IPS-NIHi11 (cell line): ENCODE measurements around the gene AARS2.

Experiments
- DNase-seq: peaks from one replicate; pipeline ENCODE4 v3.0.0; 2012; ENCODE audit warnings: mixed read lengths, low spot score

The AARS2 gene

DNA sequence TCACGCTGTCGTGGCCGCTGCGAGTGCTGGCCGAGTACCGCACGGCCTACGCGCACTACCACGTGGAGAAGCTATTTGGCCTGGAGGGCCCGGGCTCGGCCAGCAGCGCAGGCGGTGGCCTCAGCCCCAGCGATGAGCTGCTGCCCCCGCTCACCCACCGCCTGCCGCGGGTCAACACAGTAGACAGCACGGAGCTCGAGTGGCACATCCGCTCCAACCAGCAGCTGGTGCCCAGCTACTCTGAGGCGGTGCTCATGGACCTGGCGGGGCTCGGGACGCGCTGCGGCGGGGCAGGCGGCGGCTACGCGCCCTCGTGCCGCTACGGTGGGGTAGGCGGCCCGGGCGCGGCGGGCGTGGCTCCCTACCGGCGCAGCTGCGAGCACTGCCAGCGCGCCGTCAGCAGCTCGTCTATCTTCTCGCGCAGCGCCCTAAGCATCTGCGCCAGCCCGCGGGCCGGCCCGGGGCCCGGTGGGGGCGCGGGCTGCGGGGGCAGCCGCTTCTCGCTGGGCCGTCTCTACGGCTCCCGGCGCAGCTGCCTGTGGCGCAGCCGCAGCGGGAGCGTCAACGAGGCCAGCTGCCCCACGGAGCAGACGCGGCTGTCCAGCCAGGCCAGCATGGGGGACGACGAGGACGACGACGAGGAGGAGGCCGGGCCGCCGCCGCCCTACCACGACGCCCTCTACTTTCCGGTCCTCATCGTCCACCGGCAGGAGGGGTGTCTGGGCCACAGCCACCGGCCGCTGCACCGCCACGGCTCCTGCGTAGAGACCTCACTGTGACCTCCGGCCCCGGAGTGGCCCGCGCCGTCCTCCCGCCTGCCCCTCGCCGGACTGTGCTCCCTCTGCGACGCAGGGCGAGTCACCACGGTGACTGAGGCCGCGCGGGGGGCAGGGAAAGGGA is 37.1 kb downstream of the AARS2 start:
- DNase-seq, result peak; percentile 82

- DNase-seq, result no peak
These were observed 37.8 kb downstream of the AARS2 start for GRCh38 chr6:44275271-44275748.

DNA sequence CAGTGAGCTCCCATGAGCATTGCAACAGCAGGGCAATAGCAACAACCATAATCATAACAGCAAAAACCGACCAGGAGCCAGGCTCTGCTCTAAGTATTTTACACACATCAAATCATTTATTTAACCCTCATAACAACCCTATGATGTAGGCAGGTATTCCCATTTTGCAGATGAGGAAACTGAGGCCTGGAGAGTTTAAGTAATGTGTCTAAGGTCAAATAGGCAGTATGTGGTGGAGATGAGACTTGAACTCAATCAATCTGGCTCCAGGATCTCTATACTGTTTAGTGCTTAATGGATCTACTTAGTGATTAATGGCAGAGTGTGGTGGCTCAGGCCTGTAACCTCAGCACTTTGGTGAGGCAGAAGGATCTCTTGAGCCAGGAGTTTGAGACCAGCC is 39.5 kb downstream of the AARS2 start:
- no peak for DNase-seq

DNA sequence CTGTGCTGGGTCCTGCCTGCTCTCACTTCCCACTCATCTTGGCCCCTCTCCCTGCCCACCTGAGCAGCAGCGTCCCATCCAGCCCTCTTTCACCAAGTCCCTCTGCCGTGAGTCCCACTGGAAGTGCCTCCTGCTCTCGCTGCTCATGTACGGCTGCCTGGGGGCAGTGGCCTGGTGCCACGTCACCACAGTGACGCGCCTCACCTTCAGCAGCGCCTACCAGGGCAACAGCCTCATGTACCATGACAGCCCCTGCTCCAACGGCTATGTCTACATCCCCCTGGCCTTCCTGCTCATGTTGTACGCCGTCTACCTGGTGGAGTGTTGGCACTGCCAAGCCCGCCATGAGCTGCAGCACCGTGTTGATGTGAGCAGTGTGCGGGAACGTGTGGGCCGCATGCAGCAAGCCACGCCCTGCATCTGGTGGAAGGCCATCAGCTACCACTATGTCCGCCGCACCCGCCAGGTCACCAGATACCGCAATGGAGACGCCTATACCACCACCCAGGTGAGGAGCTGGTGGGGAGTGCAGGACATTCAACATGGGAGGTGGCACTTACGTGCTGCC is 40.1 kb downstream of the AARS2 start:
- no peak for DNase-seq

DNA sequence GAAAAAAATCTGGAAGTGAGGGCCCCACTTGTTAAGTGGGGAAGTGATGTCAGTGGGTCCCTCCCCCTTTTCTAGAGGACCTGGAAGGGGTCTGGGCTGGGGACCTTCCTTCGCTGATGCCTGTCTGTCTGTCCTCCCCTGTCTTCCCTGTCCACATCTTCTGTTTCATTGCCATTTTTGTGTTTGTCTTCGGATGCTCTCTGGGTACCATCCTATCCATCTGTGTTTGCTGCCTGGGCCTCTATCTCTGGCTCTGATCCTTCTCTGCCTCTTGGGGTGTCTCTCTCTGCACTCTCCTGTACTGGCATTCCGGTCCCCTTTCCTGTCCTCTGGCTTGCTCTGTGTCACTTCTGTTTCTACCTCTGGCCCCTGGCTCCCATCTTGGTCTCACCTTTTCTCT is 40.6 kb downstream of the AARS2 start:
- DNase-seq, result no peak

GRCh38 chr6:44271914-44272313 is 41.2 kb downstream of the AARS2 start:
- no peak for DNase-seq

DNA sequence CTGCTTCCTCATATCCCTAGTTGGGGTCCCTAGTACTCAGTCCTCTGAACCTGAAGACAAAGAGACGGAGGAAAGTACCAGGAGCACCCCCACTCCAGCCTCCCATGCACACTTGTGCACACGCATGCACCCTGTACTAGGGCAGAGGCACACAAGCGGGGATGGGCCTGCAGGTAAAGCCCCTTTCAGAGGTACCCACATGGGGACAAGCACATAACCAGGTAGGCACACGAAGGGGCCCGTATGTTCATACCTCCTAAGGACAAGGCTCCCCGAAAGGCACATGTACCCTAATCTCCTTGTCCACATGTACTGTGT is 41.8 kb downstream of the AARS2 start:
- no peak for DNase-seq

DNA sequence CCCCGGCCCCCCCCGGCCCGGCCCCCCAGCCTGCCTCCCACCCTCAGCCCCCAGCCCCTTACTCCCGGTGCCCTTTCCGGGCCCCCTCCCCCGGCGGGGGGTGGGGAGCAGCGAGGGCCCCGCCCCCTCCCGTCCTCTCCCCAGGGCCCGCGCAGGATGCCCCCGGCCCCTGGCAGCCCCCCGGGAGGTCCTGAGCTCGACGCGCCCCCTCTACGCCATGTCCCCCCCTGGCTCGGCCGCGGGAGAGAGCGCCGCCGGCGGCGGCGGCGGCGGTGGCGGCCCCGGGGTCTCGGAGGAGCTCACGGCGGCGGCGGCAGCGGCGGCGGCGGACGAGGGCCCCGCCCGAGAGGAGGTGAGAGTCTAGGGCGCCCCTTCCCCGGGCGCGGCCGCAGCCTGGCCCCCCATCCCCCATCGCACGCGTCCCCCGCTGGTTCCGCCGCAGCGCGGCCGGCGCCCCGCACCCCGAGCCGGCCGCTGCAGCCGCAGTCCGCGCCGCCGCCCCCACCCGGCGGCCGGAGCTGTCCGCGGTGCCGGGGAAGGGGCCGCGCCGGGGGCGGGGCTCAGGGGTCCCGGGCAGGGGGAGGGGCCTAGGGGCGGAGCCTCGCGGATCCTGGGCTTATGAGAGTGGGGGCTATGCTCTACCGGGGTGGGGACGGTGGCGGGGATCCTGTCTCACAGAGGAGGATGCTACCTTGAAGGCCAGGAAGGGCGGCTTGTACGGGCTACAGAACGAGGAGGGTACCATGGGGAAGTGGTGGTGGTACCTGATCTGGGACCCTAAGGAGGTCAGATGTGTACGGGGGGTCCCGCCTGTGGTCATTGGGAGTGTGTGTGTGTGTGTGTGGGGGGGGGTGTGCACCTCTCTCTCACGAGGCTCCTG is 42.4 kb downstream of the AARS2 start:
- peak; percentile 86 for DNase-seq

DNA sequence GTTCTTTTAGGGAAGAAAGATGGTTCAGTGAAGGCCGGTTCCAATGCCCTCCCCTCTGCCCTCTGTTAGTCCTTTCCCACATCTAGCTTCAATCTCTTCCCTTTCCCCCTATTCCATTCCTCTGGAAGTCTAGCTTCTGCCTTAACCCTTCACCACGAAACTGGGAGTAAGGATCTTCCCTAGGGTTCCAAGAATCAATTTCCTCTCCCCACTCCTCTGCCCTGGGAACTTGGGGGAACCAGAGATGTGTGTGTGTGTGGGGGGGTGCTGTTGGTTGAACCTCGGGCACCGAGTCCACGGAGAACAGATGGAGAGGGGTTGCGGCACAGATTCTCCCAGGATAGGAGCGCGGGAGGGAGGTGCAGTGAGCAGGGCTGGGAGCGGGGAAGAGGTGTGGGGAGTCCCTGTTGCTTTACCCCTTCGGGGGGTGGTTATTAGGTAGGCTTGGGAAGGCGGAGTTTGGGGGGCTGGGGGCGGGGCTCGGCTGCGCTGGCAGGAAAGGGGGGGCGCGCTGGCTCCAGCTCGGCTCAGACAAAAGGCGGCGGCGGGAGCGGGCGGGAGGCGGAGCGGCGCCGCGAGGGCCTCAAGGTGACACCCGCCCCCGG is 43.1 kb downstream of the AARS2 start, which contains the start of gene TMEM151B:
TMEM151B (plus strand) TSS at position 530 of the 605 bp plus-strand sequence. CDS start 293 bp downstream, outside the sequence.
- no peak for DNase-seq

- DNase-seq, result no peak
These were observed 43.8 kb downstream of the AARS2 start for GRCh38 chr6:44269178-44269920.

DNA sequence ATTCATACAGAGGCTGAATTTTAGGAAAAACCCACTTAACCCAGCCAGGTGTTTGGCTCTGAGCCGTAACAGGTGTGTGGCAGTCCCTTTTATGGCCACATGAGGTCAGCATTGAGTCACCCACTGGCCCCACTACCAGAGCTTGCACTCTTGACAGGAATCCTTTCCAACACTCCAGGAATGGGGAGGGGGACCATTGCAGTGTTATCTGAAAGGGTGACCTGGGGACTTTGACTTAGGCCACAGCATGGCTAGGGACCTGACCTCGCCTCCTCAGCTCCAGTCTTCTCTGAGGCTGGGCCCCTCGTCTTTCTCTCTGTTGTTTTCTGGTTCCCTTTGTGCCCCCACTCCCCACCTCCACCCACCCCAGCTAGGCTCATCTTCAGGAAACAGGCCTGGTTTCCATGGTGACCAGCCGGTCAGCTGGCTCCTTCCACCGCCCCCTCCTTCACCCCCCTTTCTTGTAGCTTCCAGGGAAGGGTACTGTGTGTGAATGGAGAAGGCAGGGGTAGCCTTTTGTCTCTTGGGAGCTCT is 45.0 kb downstream of the AARS2 start:
- DNase-seq, result peak; percentile 74

- DNase-seq, result no peak
These were observed 45.9 kb downstream of the AARS2 start for GRCh38 chr6:44267252-44267651.

DNA sequence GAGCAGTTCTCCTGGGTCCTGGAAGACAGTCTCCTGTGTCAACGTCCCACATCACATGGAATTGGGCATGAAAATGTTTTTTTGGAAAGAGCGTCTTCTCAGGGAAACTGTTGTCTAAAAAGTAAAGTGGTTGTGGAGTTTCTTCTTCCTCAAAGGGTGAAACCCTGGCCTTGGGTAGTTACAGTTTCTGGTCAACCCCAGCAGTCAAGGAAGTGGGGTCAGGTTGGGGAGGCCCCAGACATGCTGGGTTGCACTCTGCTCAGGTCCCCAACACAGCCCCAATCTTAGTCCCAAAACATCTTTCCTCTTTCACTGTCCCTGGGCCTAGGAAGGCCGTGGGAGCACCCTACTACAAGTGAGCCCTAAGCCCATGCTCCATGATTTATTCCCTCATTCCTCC is 46.8 kb downstream of the AARS2 start:
- no peak for DNase-seq

DNA sequence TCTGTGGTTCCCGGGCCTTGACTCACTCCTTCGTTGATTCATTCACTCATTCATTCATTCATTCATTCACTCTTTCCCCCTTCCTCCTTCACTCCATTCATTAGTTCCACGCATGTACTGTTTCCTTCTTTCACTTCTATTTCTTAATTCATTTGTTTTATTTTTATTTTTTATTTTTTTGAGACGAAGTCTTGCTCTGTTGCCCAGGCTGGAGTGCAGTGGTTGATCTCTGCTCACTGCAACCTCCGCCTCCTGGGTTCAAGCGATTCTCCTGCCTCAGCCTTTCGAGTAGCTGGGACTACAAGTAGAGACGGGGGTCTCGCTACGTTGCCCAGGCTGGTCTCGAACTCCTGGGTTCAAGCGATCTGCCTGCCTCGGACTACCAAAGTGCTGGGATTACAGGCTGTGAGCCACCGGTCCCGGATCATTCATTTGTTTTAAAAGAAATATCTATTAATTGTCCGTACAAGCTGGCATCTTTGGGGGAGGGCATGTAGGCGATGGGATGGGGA is 47.4 kb downstream of the AARS2 start:
- no peak for DNase-seq

DNA sequence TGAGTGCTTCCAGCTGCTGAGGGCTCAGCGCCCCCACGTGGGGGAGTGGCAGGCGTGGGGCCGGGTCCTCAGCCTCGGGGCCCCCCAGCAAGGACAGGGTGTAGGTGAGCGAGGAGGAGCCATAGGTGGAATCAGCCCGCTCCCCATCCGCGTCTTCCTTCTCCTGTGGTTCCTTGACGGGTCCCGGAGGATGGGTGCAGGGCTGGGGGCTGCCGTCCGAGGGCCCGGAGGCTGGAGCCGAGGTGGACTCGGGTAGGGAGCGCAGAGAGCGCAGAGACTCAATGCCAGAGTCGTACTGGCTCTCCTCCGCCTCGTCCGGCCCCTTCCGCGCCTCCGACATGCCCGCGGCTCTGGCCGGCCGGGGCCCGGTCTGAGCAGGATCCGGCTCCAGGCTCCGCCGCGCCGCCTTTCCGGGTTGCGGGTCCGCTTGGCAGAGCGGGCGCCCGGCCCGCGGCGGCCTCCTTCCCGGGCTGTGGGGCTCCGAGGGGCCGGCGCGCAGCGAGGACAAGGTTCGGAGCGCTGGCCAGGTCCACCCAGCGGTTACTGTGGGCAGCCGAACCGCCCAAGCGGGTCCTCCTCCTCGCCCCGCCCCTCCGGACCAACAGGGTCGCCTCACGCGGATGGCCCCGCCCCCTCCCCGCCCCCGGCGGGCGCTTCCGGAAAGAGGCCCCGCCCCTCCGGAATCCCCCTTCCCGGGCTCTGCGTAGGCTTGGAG is 48.0 kb downstream of the AARS2 start, which contains the start of gene NFKBIE:
NFKBIE (minus strand) TSS at position 545 of the 715 bp plus-strand sequence; CDS start at position 340, 205 bp downstream.
- peak; percentile 95 for DNase-seq

- no peak for DNase-seq
These were observed 48.8 kb downstream of the AARS2 start for GRCh38 chr6:44264154-44265006.

DNA sequence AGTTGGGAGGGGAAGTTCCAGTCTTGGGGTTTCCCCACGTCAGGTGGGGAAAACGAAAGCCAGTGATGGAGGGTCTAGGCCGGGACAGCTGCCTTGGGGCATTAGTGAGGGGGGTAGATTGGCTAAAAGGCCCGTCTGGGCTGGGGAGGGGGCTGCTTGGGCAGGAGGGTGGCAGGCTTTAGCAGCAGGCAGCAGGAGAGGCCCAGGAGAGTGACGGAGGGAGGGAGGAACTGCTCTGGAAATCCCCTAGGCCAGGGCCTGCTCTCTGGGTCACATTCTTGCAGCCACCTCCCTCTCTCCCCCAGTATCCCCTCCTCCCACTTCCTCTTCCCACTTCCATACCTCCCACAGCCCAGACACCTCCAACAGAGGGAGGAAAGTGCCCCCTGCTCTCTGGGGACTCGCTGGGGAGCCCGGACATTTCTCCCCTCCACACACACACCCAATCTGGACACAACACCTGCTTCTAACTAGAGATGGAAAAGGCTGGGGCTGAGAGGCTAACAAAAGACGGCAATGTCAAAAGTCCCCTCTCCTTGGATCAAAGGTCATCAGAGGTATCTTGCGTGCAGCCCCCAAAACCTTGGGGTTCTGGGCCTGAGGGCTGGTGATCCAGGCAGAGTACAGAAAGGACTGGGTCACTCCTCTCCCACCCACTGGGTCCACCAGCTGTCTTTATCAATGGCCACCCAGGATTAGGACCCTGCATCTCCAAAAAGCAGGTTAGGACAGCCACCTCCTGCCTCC is 49.6 kb downstream of the AARS2 start:
- no peak for DNase-seq
